Ascending aorta (tissue), 2 donors: ENCODE data around the gene ANAPC4. TPM values are rescaled to one million over a fixed set of nuclear protein-coding genes. Genes with fewer than 3 reads are reported as not detected.

ENCODE experiments used
- DNase-seq, 2 donors: peaks; one replicate each; pipeline ENCODE4 v3.0.0-alpha.2; 2019; ENCODE audit warnings: low spot score in 2 of 2
- H3K27ac ChIP-seq, 2 donors: fragments of 200-600 bp; sonication (generic); one replicate each; pipeline ENCODE4 v1.5.1; 2016 to 2017; ENCODE audit warnings: mild to moderate bottlenecking in 1 of 2
- H3K27me3 ChIP-seq: fragments of 200-600 bp; sonication (generic); one replicate; pipeline ENCODE4 v1.5.1; 2017
- H3K36me3 ChIP-seq, 2 donors: fragments of 200-600 bp; sonication (generic); one replicate each; pipeline ENCODE4 v1.5.1; 2016
- H3K4me1 ChIP-seq, 2 donors: fragments of 200-600 bp; sonication (generic); one replicate each; pipeline ENCODE4 v1.5.1; 2016 to 2017; ENCODE audit warnings: mild to moderate bottlenecking in 1 of 2
- H3K4me3 ChIP-seq, 2 donors: fragments of 200-600 bp; sonication (generic); one replicate each; pipeline ENCODE4 v1.5.1; 2016 to 2017; ENCODE audit warnings: mild to moderate bottlenecking in 1 of 2
- H3K9me3 ChIP-seq, 2 donors: fragments of 200-600 bp; sonication (generic); one replicate each; pipeline ENCODE4 v1.5.1; 2016
- CTCF ChIP-seq, 3 experiments: fragments of 200-600 bp in 2 of 3; fragments of 450-650 bp in 1 of 3; sonication (generic) in 2 of 3; IDR thresholded peaks; one replicate each; pipeline ENCODE4 v1.5.1; 2016 to 2019; ENCODE audit warnings: antibody characterized with exemption in 3 of 3, mild to moderate bottlenecking in 1 of 3, moderate library complexity in 1 of 3
- intact Hi-C: fragments of 100-400 bp; cut with DNase I; formaldehyde crosslinking; loops from one replicate; pipeline ENCODE4 v1.15.1; 2023
- total RNA-seq: library from RNA; depleted of rRNA; stranded (reverse); fragments of >200 nt; gene quantifications from one replicate; pipeline ENCODE4 v1.1.0, GENCODE V29; 2016

ANAPC4 gene
- total RNA-seq, 1 donor from 2014 or later, result 23.4 TPM

GRCh38 chr4:25403699-25404098, 26.6 kb downstream of the ANAPC4 start:
- Histone ChIP-seq H3K4me1 (no peaks in the 10 kb centered on the region), H3K36me3 (peaks cover 39 to 54% of the 10 kb centered on the region in 2 donors), H3K4me3 (no peak overlapping the region), H3K27ac (no peak overlapping the region), H3K27me3 (no peaks in the 10 kb centered on the region), H3K9me3 (no peaks in the 10 kb centered on the region)
- TF ChIP-seq CTCF (IDR thresholded peaks at IDR 0.05), result no peak
- no peak for DNase-seq
- intact Hi-C loops, result no loop called here

DNA sequence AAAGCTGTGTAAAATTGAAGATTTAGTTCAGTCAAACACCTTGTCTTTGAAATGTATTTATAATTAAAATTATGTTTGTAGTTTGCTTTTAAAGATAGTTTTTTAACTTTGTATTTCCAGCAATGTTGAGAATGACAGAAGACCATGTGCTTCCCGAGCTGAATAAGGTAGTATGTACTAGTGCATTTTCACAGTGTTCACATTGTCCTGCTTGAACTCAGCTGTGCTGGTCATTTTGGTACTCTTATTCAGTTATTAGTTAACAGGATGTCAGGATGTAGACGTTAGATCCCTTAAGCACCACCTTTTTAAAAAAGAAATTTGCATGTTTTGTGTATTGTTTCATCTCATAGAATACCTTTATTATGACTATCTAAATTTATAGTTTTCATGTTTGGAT, 28.4 kb downstream of the ANAPC4 start:
- Histone ChIP-seq H3K36me3 (peaks cover 45 to 60% of the 10 kb centered on the region in 2 donors), H3K9me3 (no peaks in the 10 kb centered on the region), H3K4me3 (no peak overlapping the region), H3K27ac (no peak overlapping the region), H3K4me1 (no peaks in the 10 kb centered on the region), H3K27me3 (no peaks in the 10 kb centered on the region)
- TF ChIP-seq CTCF (IDR thresholded peaks at IDR 0.05), result no peak
- intact Hi-C loops, result no loop called here
- no peak for DNase-seq

- Histone ChIP-seq H3K27ac (peak overlapping the region in 1 of 2 donors; percentile 28), H3K36me3 (peaks cover 46 to 68% of the 10 kb centered on the region in 2 donors), H3K4me1 (no peaks in the 10 kb centered on the region), H3K4me3 (no peak overlapping the region), H3K9me3 (no peaks in the 10 kb centered on the region), H3K27me3 (no peaks in the 10 kb centered on the region)
- no peak for TF ChIP-seq CTCF (IDR thresholded peaks at IDR 0.05)
- no peak for DNase-seq
- intact Hi-C loops, result no loop called here
Observed at GRCh38 chr4:25406081-25406692, 29.1 kb downstream of the ANAPC4 start.

GRCh38 chr4:25410820-25411529, 33.9 kb downstream of the ANAPC4 start:
- no peak overlapping the region for H3K27ac ChIP-seq
- no peaks in the 10 kb centered on the region for H3K27me3 ChIP-seq
- H3K9me3 ChIP-seq, result no peaks in the 10 kb centered on the region
- DNase-seq, result no peak
- no peak for TF ChIP-seq CTCF (IDR thresholded peaks at IDR 0.05)
- no peaks in the 10 kb centered on the region for H3K4me1 ChIP-seq
- intact Hi-C loops, result no loop called here
- peaks cover 61 to 93% of the 10 kb centered on the region in 2 donors for H3K36me3 ChIP-seq
- no peak overlapping the region for H3K4me3 ChIP-seq

- Histone ChIP-seq H3K27ac (no peak overlapping the region), H3K9me3 (no peaks in the 10 kb centered on the region), H3K27me3 (no peaks in the 10 kb centered on the region), H3K36me3 (peaks cover 58 to 97% of the 10 kb centered on the region in 2 donors), H3K4me1 (no peaks in the 10 kb centered on the region), H3K4me3 (no peak overlapping the region)
- intact Hi-C loops, result no loop called here
- DNase-seq, result no peak
- TF ChIP-seq CTCF (IDR thresholded peaks at IDR 0.05), result no peak
Observed at GRCh38 chr4:25413261-25413660, 36.2 kb downstream of the ANAPC4 start.
